A549 treated with AZD9567 at 1 μM for 4 hours (cell line): ENCODE measurements around the gene KATNB1. TPM values are rescaled to one million over a fixed set of nuclear protein-coding genes. Genes with fewer than 3 reads are reported as not detected.

Source experiments
- total RNA-seq: library from RNA; stranded (reverse); fragments of 200-300 nt; extraction: Qiagen RNA extraction; gene quantifications from 5 replicates; pipeline ENCODE4 v1.2.3, GENCODE V29; 2022; ENCODE audit not compliant: insufficient read depth

Gene KATNB1, protein sequence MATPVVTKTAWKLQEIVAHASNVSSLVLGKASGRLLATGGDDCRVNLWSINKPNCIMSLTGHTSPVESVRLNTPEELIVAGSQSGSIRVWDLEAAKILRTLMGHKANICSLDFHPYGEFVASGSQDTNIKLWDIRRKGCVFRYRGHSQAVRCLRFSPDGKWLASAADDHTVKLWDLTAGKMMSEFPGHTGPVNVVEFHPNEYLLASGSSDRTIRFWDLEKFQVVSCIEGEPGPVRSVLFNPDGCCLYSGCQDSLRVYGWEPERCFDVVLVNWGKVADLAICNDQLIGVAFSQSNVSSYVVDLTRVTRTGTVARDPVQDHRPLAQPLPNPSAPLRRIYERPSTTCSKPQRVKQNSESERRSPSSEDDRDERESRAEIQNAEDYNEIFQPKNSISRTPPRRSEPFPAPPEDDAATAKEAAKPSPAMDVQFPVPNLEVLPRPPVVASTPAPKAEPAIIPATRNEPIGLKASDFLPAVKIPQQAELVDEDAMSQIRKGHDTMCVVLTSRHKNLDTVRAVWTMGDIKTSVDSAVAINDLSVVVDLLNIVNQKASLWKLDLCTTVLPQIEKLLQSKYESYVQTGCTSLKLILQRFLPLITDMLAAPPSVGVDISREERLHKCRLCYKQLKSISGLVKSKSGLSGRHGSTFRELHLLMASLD
- total RNA-seq: 15.6 to 22.6 TPM (median 21.3 TPM) in 5 replicates

DNA sequence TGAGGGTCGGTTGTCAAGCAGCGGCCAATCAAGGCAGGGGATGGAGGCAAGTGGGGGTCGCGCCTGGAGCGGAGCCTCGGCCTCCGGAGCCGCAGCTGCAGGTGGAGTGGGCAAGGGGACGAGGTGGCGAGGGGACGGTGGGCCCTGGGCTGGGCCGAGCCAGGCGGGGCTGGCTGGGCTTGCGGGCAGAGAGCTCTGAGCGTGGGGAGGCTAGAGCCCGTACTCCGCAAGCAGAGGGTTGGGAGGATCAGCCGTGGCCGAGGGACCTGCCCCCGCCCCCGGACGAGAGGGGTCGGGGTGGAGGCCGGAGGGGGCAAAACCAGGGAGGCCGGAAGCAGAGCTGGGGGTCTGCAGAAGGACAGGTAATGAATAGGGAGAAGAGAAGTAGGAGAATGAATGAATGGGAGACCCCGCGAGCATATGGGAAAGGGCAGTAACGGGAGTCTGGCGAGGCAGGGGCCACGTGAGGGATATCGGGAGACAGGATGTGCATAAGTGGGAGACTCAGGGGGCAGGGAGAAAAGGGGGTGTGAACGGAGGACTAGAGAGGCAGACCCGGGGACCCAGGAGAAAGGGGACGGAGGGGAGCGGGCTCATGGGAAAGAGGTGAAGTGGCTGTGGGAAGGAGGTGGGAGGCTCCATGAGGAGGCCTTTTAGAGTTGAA is at the start of gene KATNB1:
KATNB1 (plus strand) TSS at position 16 of the 664 bp plus-strand sequence. CDS start 1,474 bp downstream, outside the sequence.

DNA sequence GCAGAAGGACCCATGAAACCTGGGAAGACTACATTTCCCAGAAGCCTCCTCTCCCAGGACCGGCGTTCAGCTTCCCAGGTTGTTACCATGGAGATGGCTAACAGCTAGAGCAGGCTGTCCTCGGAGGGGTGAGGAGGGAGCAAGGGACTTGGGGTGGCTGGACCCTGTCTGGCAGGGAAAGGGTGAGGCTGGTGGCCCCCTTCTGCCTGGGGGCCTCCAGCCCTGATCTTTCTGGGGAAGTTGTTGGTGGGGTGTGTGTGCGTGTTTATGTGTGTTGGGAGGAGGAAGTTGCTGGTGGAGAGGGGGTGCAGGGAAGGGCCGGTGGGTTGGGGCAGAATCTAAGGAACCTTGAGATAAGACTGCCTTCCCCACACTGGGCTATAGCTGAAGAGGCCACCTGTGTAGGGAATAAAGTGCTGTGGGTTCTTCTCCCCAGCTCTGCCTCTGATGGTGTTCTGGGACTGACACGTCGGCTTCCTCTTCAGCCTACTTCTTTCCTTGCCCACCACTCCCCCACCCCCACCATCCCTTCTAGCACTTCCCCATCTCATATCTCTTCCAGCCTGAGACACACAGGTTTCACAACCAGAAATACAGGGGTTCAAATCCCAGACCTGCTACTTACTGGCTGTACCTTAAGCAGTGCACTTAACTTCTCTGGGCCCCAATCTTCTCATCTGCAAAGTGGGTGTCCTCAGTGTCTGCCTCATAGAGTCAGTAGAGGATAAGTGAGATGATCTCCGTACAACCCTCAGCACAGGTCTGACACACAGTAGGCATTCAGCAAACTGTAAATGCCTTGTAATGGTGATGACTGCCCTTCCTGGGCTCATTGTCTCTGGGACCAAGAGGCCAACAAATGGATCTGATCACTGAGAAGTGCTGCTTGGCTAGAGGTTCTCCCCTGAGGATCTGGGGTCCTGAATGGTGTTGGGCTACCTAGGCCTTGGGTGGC is 40.6 kb upstream of the KATNB1 start, which contains the start of gene DRC7:
DRC7 (plus strand) TSS at position 82 of the 955 bp plus-strand sequence. CDS start 3,144 bp downstream, outside the sequence.

DNA sequence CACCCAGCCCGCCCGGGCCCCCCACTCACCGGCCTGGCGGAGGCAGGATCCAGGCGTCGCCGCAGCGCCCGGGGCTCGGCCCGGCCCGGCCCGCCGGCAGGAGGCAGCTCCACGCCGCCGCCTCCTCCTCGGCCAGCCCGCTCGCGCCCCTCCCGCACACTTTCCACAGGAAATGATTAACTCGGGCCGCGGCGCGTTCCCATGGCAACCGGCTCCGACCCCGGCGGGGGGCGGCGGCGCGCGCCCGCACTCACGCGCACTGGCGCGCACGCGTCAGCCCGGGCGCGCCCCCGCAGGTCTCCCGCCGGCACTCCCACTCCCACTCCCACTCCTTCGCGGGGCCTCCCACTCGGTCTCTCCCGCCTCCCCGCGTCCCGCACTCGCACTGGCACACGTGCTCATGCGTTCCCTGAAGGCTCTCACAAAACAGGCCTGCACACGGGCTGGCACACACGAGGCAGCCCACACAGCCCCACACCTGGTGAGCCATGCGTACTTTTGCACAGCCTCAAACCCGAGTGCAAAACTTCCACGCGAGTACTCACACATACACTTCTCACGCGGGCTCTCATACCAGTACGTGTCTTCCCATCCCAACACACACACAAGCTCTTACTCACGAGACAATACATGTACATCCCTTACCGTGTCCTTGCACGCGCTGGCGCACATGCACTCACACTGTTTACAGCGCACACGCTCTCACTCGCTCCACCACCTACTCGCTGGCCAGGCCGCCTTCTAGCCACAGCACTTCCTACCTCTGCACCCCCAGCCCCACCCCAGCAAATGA is 67.0 kb downstream of the KATNB1 start, which contains the start of gene KIFC3:
KIFC3 (minus strand) TSS at position 151 of the 793 bp plus-strand sequence. CDS start 4,248 bp downstream, outside the sequence.

Other genes with a start within 250 kb of the KATNB1 start
- gene DOK4, start 249.3 kb upstream of the KATNB1 start, total RNA-seq: 22.9 to 33.3 TPM (median 32.2 TPM) in 5 replicates
- 6.3 to 7.0 TPM (median 6.9 TPM) in 4 of 5 replicates, not detected in the other for gene CCDC102A, start 199.2 kb upstream of the KATNB1 start, total RNA-seq
- 0.02 to 0.03 TPM in 2 of 5 replicates, not detected in the others for gene ADGRG5, start 193.1 kb upstream of the KATNB1 start, total RNA-seq
- 127 to 176 TPM (median 155 TPM) in 5 replicates for gene ADGRG1, start 107.1 kb upstream of the KATNB1 start, total RNA-seq
- gene ADGRG3, start 67.5 kb upstream of the KATNB1 start, total RNA-seq: 0.40 to 0.71 TPM (median 0.54 TPM) in 5 replicates
- gene DRC7, start 41.0 kb upstream of the KATNB1 start, total RNA-seq: 0.07 to 0.12 TPM (median 0.10 TPM) in 4 of 5 replicates, not detected in the other
- gene KIFC3, start 66.7 kb downstream of the KATNB1 start, total RNA-seq: 92.5 to 142 TPM (median 136 TPM) in 5 replicates
- 0.02 to 0.16 TPM (median 0.12 TPM) in 4 of 5 replicates, not detected in the other for gene CNGB1, start 235.4 kb downstream of the KATNB1 start, total RNA-seq